ENCODE results near the gene C20orf141.
"Not testable (repeated sequence)": the region's sequence is repeated elsewhere in the genome, so short reads cannot be mapped to it uniquely, and the experiment has no call there.

C20orf141 gene

GRCh38 chr20:2820896-2821869 is 6.4 kb downstream of the C20orf141 start:
- H3K9me3 Mint-ChIP-seq, result no peaks in the 10 kb centered on the region
- ATAC-seq (ENCODE audit: low read depth), result no peak
- no peak overlapping the region for H3K27ac Mint-ChIP-seq
- no peak for DNase-seq (ENCODE audit: low spot score in 2 of 2)
- H3K4me3 Mint-ChIP-seq, result no peak overlapping the region
- peaks cover 6% of the 10 kb centered on the region for H3K4me1 Mint-ChIP-seq
- H3K36me3 Mint-ChIP-seq, result no peaks in the 10 kb centered on the region
- peaks cover 29% of the 10 kb centered on the region for H3K27me3 Mint-ChIP-seq

- H3K9me3 Mint-ChIP-seq, result no peaks in the 10 kb centered on the region
- no peak for DNase-seq (ENCODE audit: low spot score in 2 of 2)
- H3K36me3 Mint-ChIP-seq, result no peaks in the 10 kb centered on the region
- peak; percentile 26 for ATAC-seq (ENCODE audit: low read depth)
- H3K27me3 Mint-ChIP-seq, result peaks cover 25% of the 10 kb centered on the region
- H3K4me3 Mint-ChIP-seq, result no peak overlapping the region
- no peak overlapping the region for H3K27ac Mint-ChIP-seq
- peaks cover 6% of the 10 kb centered on the region for H3K4me1 Mint-ChIP-seq
Measured at GRCh38 chr20:2822073-2822472, 7.3 kb downstream of the C20orf141 start.

- H3K27me3 Mint-ChIP-seq, result peaks cover 12% of the 10 kb centered on the region
- no peak for ATAC-seq (ENCODE audit: low read depth)
- H3K27ac Mint-ChIP-seq, result no peak overlapping the region
- no peaks in the 10 kb centered on the region for H3K9me3 Mint-ChIP-seq
- DNase-seq (ENCODE audit: low spot score in 2 of 2), result no peak
- H3K4me1 Mint-ChIP-seq, result no peaks in the 10 kb centered on the region
- no peak overlapping the region for H3K4me3 Mint-ChIP-seq
- H3K36me3 Mint-ChIP-seq, result no peaks in the 10 kb centered on the region
Measured at GRCh38 chr20:2825761-2826160, 11.0 kb downstream of the C20orf141 start.

- Mint-ChIP-seq H3K27me3 (peaks cover 9% of the 10 kb centered on the region), H3K9me3 (no peaks in the 10 kb centered on the region), H3K27ac (no peak overlapping the region), H3K4me1 (no peaks in the 10 kb centered on the region), H3K36me3 (no peaks in the 10 kb centered on the region), H3K4me3 (no peak overlapping the region)
- ATAC-seq (ENCODE audit: low read depth), result no peak
- no peak for DNase-seq (ENCODE audit: low spot score in 2 of 2)
Measured at GRCh38 chr20:2826655-2827054, 11.9 kb downstream of the C20orf141 start.

GRCh38 chr20:2829376-2829775 is 14.6 kb downstream of the C20orf141 start:
- DNase-seq (ENCODE audit: low spot score in 2 of 2), result no peak
- Mint-ChIP-seq H3K9me3 (no peaks in the 10 kb centered on the region), H3K4me3 (no peak overlapping the region), H3K4me1 (no peaks in the 10 kb centered on the region), H3K27me3 (peaks cover 7% of the 10 kb centered on the region), H3K36me3 (no peaks in the 10 kb centered on the region), H3K27ac (no peak overlapping the region)
- ATAC-seq (ENCODE audit: low read depth), result no peak

GRCh38 chr20:2831206-2831605 is 16.4 kb downstream of the C20orf141 start:
- H3K4me1 Mint-ChIP-seq; ATAC-seq (ENCODE audit: low read depth); H3K4me3 Mint-ChIP-seq; H3K36me3 Mint-ChIP-seq; DNase-seq (ENCODE audit: low spot score in 2 of 2); H3K9me3 Mint-ChIP-seq; H3K27ac Mint-ChIP-seq; H3K27me3 Mint-ChIP-seq: not testable (repeated sequence)

GRCh38 chr20:2833761-2834160 is 19.0 kb downstream of the C20orf141 start:
- Mint-ChIP-seq H3K27ac (no peak overlapping the region), H3K9me3 (no peaks in the 10 kb centered on the region), H3K36me3 (peaks cover 2% of the 10 kb centered on the region), H3K4me3 (no peak overlapping the region), H3K4me1 (peaks cover 6% of the 10 kb centered on the region), H3K27me3 (peaks cover 4% of the 10 kb centered on the region)
- ATAC-seq (ENCODE audit: low read depth), result no peak
- DNase-seq (ENCODE audit: low spot score in 2 of 2), result no peak

GRCh38 chr20:2834401-2835110 is 19.8 kb downstream of the C20orf141 start:
- Mint-ChIP-seq H3K36me3 (peaks cover 2% of the 10 kb centered on the region), H3K27me3 (peaks cover 1% of the 10 kb centered on the region), H3K4me3 (no peak overlapping the region), H3K27ac (no peak overlapping the region), H3K9me3 (no peaks in the 10 kb centered on the region), H3K4me1 (peaks cover 11% of the 10 kb centered on the region)
- DNase-seq (ENCODE audit: low spot score in 2 of 2) (no peak), ATAC-seq (ENCODE audit: low read depth) (no peak)

- Mint-ChIP-seq H3K4me1 (peaks cover 13% of the 10 kb centered on the region), H3K9me3 (no peaks in the 10 kb centered on the region), H3K27me3 (no peaks in the 10 kb centered on the region), H3K36me3 (peaks cover 2% of the 10 kb centered on the region), H3K27ac (no peak overlapping the region), H3K4me3 (no peak overlapping the region)
- ATAC-seq (ENCODE audit: low read depth) (no peak), DNase-seq (ENCODE audit: low spot score in 2 of 2) (no peak)
Measured at GRCh38 chr20:2835331-2835796, 20.6 kb downstream of the C20orf141 start.

GRCh38 chr20:2836035-2836434 is 21.2 kb downstream of the C20orf141 start:
- H3K4me3 Mint-ChIP-seq, result no peak overlapping the region
- peaks cover 2% of the 10 kb centered on the region for H3K36me3 Mint-ChIP-seq
- no peak overlapping the region for H3K27ac Mint-ChIP-seq
- DNase-seq (ENCODE audit: low spot score in 2 of 2), result no peak
- no peaks in the 10 kb centered on the region for H3K27me3 Mint-ChIP-seq
- no peaks in the 10 kb centered on the region for H3K9me3 Mint-ChIP-seq
- H3K4me1 Mint-ChIP-seq, result peaks cover 13% of the 10 kb centered on the region
- ATAC-seq (ENCODE audit: low read depth), result no peak

GRCh38 chr20:2837221-2837960 is 22.6 kb downstream of the C20orf141 start:
- Mint-ChIP-seq H3K4me3 (no peak overlapping the region), H3K36me3 (peaks cover 2% of the 10 kb centered on the region), H3K27me3 (no peaks in the 10 kb centered on the region), H3K4me1 (peaks cover 17% of the 10 kb centered on the region), H3K9me3 (no peaks in the 10 kb centered on the region), H3K27ac (peak overlapping the region; percentile 43)
- ATAC-seq (ENCODE audit: low read depth) (no peak), DNase-seq (ENCODE audit: low spot score in 2 of 2) (no peak)

GRCh38 chr20:2838170-2838797 is 23.5 kb downstream of the C20orf141 start:
- Mint-ChIP-seq H3K4me3 (peak overlapping the region; percentile 46), H3K4me1 (peaks cover 17% of the 10 kb centered on the region), H3K36me3 (peaks cover 2% of the 10 kb centered on the region), H3K9me3 (no peaks in the 10 kb centered on the region), H3K27me3 (no peaks in the 10 kb centered on the region), H3K27ac (peak overlapping the region; percentile 43)
- no peak for ATAC-seq (ENCODE audit: low read depth)
- no peak for DNase-seq (ENCODE audit: low spot score in 2 of 2)

- Mint-ChIP-seq H3K36me3 (peaks cover 2% of the 10 kb centered on the region), H3K4me1 (peaks cover 17% of the 10 kb centered on the region), H3K4me3 (peak overlapping the region; percentile 82), H3K27me3 (no peaks in the 10 kb centered on the region), H3K9me3 (no peaks in the 10 kb centered on the region), H3K27ac (peak overlapping the region; percentile 89)
- ATAC-seq (ENCODE audit: low read depth) (no peak), DNase-seq (ENCODE audit: low spot score in 2 of 2) (no peak)
Measured at GRCh38 chr20:2838847-2839671, 24.3 kb downstream of the C20orf141 start.
